HG02981 (cell line): ENCODE results near the gene INTS14.
A peak's percentile ranks its signal among the peaks of the same experiment; 100 is the strongest.
"Not testable (repeated sequence)": the region's sequence is repeated elsewhere in the genome, so short reads cannot be mapped to it uniquely, and the experiment has no call there.

Experiments used
- ATAC-seq: cut with Tn5 transposase; IDR thresholded peaks from one replicate; pipeline ENCODE4 v1.9.1; 2021; ENCODE audit warnings: mild to moderate bottlenecking, moderate library complexity; ENCODE audit not compliant: unreplicated experiment

The INTS14 gene

DNA sequence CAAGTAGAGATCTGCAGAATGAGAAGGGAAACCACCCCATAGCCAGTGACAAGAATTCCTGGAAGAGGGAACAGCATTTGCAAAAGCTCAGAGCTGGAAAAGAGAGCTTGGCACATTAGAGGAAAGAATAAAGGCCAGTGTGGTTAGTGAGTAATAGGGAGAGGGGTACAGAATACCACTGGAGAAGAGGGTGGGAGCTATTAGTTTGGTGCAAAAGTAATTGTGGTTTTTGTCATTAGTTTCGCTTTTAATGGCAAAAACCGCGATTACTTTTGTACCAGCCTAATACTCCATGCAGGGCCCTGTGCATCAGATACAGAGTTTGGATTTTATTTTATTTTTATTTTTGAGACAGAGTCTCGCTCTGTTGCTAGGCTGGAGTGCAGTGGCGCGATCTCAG, 20.6 kb upstream of the INTS14 start:
- no peak for ATAC-seq

- ATAC-seq = no peak
Measured at GRCh38 chr15:65630760-65631159, 19.8 kb upstream of the INTS14 start.

DNA sequence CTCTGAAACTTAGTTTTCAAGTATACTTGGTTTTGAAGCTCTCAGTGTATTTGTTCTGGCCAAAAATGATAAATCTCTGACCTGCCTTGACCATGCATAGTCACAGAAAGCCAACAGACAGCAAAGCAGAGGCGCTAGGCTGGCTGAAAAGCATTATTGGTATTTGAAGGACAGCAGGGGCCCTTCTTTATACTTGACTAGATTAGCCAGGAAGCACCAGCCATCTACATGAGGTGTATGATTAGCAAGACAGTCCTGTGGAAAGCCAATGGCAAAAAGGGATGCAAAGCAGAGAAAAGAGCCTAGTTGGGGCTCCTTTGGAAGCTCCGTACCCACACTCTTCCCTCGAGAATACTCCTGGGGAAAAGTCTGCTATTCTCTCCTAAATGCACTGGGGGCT, 18.6 kb upstream of the INTS14 start:
- no peak for ATAC-seq

DNA sequence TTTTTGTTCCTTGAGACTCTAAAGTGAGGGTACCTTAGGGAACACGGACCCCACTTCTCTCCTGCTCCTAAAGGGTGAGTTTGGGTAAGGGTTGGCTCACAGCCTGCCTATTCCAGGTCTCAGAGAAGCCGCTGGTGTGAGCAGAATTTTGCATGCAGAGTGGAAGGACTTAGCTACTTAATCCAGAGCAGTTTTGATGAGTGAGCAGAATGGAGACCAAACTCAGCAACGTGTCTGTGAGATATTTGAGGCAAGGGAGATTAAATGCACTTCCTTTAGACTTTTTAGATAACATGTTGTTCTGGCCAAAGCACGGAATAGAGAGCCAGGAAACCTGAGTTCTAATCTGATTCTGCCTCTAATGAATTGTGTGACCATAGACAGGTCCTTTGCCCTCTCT, 15.9 kb upstream of the INTS14 start:
- ATAC-seq = no peak

- ATAC-seq = no peak
Measured at GRCh38 chr15:65623103-65623502, 12.2 kb upstream of the INTS14 start.

DNA sequence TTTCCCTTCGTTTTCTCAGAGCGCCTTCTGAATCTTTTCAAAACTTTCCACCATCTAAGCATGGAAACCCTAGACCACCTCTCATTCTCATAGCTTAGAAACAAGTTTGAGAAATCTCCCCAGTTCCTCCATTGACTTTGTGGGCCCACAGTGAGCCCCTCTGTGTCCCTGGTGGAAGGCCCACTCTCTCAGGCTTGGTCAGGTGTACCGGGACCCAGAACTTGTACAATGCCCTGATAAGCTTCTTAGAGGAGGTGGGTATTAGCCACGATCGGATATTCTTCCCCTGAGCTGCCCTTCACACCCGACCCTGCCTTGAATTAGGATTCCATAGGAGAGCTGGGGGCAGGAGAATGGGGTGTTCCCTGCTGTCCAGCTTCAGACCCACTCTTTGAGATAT, 10.7 kb upstream of the INTS14 start, which contains the start of gene SLC24A1:
Gene SLC24A1 (plus strand): TSS at position 301 of the 400 bp plus-strand sequence. CDS start 2,143 bp downstream, outside the sequence.
- ATAC-seq = no peak

- ATAC-seq = no peak
Measured at GRCh38 chr15:65620833-65621232, 9.9 kb upstream of the INTS14 start.

DNA sequence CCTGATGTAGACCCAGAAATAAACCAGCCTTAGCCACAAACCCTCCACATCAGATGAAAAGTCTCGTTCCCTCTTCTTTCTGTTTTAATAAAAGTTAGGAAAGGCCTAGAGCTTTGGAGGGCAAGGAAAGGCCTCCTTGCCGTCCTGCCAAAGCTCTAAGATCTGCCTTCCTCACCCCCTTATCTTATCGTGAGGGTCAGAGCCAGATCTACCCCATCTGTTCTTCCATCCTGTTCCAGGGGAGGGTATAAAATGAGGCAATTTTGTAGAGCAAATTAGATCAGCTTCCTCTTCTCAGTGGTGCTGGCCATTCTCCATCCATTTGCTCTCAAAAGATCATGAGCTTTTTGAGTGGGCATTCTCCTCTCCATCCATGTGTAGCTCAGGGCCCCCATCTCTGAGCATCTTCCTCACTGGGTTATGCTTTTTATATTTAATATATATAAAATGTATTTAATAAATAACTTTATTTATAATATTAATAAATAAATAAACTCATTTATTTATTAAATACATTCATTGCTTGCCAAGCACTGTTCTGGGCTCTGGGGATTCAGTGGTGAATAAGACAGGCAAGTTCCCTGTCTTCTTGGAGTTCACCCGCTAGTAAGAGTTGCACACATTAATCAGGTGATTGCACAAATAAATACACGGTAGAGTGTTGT, 8.8 kb upstream of the INTS14 start:
- ATAC-seq = no peak

- no peak for ATAC-seq
Measured at GRCh38 chr15:65618560-65619109, 7.7 kb upstream of the INTS14 start.

DNA sequence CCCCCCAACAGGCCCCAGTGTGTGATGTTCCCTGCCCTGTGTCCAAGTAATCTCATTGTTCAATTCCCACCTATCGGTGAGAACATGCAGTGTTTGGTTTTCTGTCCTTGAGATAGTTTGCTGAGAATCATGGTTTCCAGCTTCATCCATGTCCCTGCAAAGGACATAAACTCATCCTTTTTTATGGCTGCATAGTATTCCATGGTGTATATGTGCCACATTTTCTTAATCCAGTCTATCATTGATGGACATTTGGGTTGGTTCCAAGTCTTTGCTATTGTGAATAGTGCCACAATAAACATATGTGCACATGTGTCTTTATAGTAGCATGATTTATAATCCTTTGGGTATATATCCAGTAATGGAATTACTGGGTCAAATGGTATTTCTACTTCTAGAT, 5.0 kb upstream of the INTS14 start:
- ATAC-seq = not testable (repeated sequence)

DNA sequence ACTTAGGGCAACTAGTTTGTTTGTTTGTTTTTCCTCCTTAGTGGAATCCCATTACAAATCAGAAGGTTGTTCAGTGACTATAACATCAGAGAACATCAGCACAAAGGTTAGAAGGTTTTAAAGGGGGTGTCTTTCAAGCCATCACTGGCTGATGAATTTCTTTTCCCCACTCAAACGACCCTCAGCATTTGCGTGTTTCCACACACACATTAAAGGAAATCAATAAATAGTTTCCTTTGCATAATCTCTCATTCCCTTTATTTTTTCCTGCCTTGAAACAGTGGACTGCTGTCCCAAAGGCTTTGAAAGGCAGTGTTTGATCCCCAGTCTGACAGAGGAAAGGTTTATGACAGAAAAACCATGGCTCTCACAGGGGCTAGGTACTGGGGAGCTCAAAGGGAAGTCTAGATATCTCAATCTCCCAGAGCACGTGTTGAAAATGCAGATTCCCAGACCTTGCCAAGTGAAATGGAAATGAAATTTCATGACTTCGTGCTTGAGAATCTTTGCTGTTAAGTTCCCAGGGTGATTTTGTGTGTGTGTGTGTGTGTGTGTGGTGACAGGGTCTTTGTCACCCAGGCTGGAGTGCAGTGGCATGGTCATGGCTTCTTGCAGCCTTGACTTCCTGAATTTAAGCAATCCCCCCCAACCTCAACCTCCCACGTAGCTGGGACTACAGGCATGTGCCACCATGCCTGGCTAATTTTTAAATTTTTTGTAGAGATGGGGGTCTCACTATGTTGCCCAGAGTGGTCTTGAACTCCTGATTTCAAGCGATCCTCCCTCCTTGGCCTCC, 2.2 kb upstream of the INTS14 start:
- no peak for ATAC-seq

GRCh38 chr15:65612616-65612946, 1.6 kb upstream of the INTS14 start:
- no peak for ATAC-seq

- no peak for ATAC-seq
Measured at GRCh38 chr15:65611888-65612615, 1.1 kb upstream of the INTS14 start.

DNA sequence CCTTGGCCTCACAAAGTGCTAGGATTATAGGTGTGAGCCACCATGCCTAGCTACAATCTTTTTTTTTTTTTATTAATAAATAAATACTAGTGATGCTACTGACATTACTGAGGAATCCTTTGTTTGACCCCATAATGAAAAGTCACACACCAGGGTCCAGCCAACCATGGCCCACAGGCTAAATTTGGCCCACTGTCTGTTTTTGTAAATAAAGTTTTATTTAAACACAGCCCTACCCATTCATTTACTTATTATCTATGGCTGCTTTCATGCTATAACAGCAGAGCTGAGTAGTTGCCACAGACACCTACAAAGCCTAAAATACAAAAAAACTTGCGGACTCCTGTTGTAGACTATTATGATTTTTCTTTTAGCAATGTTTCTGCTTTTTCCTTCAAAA, 7.4 kb downstream of the INTS14 start:
- no peak for ATAC-seq

- ATAC-seq = no peak
Measured at GRCh38 chr15:65603134-65603533, 7.8 kb downstream of the INTS14 start.

DNA sequence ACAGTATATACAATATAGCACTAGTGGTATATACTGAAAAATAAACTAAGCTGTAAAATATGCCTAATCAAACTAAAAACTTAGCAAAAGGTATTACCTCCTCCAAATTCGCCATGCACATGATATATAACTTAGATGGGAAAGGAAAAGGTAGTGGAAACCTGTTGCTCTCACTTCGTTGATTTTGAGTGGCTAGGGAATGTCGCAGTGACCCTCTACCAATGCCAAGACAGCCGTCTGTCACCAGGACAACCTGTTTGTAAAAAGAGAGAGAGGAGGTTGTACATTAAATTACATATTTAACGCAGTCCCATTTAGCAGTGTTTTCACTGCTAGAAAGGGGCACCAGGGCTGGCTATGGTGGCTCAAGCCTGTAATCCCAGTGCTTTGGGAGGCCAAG, 11.3 kb downstream of the INTS14 start:
- ATAC-seq = no peak

DNA sequence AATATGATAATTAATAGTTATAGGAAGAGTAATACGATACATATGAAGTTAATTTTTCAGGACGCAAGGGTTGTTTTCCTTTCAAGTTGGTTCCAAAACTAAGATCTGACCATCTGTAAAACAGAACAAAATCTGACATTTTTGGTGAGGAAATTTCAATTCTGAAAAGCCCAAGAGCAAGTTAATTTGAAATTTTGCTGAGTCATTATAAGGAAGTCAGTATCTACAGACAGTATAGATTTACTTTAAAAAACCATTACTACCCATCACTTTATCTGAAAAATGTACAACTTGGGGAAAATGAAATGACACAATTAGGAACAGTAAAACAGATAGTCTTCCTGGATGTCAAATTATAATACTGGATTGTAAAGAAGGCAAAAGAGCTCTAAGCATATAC, 12.5 kb downstream of the INTS14 start:
- ATAC-seq = no peak

DNA sequence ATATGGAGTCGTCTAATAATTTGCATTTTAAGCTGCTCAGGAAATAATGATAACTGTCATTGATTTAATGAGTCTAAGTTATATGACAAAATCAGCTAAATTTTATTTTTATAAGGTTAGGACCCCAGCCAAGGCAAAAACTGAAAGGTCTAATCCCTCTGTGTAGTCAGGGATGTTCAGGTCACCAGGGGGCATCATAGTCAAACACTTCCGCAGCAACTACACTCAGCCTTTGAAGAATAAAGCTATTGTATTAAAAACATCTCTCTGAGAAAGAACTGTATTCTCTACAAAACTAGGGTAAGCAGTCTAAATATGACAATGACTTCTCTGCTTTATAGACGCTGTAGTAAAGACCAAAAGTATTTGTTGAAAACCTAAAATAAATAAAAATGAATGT, 15.0 kb downstream of the INTS14 start:
- ATAC-seq = no peak

GRCh38 chr15:65587094-65587493, 23.8 kb downstream of the INTS14 start:
- ATAC-seq = no peak

- ATAC-seq = no peak
Measured at GRCh38 chr15:65584241-65584640, 26.7 kb downstream of the INTS14 start.

- peak; percentile 71 for ATAC-seq
Measured at GRCh38 chr15:65583701-65584100, 27.2 kb downstream of the INTS14 start.

GRCh38 chr15:65580287-65580686, 30.6 kb downstream of the INTS14 start:
- no peak for ATAC-seq
